ENCODE data around the gene TNN.

Gene TNN

DNA sequence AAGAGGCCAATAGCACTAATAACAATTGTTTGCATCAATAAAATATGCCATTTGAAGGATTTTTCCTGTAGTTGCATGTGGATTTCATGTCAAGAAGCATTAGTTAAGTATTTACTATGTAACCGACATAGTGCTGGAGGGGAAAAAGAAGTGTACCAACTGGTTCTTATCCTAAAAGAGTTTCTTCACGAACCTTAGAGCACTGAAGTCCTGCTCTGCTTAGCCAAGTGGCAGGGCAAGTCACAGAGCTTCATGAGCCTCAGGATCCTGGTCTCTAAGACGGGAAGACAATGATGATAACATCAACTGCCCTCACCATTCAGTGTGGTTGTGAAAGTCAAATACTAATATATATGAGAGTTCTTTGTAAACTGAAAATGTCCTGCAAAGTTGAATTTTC is 110.8 kb downstream of the TNN start:
- no peak for DNase-seq

DNA sequence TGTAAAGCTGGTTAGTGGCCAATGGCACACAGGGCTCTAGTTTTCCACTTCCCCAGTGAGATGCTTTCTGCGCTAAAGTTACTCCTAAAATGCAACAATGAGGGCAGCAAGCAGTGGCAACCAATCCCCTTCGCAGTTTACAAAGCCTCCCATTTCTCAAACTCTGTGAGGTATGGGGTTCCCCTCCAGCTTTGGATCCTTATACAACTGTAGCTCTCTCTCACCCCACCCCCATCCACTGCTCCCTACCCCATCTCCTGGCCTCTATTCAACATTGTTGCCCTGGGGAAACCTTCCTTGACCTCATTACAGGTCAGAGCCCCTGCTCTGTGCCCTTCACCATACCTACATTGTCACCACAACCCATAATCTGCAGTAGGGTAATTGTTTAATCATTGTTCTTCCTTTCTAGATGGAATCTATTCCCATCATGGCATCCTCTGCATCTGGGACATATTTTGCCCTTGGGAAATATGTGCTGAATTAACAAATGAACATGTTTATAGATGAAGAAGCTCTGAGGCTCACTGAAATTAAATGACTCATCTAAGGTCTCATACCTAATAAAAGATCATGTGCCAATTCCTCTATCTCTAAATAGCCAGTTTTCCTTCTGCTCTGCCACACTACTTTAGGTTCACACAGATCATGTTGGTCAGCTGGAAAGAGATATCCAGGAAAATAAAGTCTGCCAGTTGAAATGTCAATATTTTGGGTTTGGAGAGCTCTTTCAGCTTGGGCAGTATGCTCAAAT is 112.4 kb downstream of the TNN start:
- no peak for DNase-seq

DNA sequence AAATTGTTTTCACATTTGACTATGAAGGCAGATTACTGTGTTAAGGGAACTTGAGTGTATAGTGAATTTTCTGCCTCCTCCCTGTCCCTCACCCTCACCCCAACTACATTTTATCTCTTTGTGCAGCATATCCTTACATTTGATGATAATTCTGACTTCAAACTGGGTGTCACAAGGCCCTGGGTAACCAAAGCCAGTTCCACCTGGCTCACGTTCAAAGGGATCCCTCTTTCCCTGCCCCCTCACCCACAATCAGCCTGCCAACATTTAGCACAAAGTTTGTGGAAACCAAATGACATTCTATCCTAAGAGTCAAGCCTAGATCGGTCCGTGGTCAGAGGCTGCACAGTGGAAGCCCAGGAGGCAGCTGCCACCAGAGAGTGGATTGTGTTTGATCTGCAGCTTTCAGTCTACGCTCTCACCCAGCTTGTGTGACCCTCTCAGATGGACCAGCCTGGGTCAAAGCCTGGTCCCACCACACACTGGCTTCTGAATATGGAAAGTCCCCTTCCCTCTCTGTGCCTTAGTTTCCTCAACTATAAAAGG is 114.6 kb downstream of the TNN start:
- DNase-seq: no peak

DNA sequence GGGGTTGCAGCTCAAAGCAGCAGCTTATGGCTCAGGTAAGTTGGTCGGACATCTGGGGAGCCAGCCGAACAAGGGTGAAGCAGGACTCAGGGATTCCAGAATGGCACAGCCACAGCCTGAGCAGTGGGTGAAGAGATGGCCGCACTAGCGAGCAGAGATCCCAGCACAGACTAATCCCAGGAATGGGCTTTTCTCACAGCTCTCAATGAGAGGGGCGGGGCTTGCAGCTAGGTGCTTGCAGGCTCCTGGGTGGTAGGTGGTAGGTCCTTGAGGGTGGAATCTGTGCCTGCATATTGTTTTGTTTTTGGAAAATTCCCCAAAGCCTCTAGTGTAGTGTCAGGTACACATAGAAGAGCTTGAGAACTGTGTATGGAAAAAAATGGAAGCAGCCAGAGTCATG is 116.0 kb downstream of the TNN start:
- DNase-seq: no peak

DNA sequence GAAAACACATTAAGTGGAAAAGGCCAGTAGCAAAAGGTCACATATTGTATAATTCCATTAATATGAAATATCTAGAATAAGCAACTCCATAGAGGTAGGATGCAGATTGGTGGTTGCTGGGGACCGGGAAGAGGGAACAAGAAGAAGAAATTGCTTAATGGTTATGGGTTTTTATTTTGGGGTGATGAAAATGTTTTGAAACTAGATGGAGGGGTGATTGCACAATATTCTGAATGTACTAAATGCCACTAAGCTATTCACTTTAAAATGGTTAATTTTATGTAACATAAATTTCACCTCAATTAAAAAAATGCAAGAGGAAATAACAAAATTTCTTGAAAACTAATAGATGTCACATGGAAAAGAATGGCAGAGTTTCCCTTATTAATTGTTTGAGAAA is 118.3 kb downstream of the TNN start:
- no peak for DNase-seq

DNA sequence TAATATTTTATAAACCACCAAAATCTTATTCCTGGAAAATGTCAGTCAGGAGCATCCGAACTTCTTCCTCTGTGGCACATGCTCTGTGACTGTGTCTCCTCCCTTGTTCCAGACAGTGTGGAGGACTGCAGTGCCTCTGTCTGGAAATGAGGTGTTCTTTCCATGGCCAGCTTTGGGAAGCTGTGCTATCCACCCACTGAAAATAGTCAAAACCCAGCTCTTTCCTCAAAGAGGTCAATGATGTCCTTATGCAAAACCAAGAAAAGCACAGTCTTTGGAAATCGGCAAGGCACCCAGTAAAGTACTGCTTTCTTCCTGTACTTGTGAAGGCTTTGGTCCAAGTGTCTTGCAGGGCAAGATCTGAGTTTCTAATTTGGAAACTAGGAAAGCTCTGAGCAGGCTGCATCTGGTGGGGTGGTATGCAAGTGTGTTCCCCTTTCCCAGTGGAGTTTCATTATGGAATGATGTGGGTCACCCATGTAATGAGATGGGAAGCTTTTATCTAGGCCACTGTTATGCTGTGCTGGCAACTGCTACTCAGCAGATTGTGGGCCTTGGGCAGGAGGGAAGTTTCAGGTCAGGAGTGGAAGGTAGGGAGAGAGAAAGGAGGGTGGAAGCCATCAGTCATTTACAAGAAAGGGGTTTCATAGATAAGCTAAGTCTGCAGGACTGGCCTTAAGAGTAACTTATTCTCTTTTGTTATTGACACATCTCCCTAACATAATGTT is 119.0 kb downstream of the TNN start:
- no peak for DNase-seq

DNA sequence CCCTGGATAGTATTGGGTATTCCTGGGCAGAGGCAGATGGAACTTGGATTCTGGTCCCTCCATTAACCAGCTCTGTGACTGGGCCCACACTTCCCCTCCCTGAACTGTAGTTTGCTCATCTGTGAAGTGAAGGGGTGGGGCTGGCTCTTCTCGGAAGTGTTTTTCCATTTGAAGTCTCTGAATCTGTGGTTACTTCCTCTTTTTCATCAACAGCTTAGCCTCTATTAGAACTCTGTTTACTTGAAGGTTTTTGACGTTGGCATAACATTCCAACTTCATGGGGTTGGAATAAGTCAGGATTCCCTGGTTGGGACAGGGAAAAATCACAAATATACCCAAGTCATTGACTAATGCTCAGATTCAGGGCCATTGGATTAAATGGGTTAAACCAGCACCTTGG is 121.3 kb downstream of the TNN start:
- DNase-seq: no peak

DNA sequence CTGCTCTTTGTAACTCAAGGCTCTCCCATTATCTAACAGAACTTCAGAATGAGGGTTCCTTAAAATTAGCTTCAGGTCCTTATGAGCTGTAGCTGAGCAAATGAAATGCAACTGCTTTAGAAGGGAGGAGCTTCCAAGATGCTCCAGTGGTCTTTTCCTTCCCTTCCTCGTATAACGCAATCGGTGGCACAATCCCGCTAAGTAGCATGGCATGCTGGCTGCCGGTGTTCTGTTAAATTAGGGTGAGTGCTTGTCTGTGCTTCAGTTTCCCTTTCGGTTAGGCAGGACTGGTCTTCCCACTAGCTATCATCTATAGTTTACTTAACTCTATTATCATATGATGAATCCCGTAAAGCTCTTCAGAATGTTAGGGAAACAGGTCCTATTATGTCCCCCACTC is 124.0 kb downstream of the TNN start:
- no peak for DNase-seq

DNA sequence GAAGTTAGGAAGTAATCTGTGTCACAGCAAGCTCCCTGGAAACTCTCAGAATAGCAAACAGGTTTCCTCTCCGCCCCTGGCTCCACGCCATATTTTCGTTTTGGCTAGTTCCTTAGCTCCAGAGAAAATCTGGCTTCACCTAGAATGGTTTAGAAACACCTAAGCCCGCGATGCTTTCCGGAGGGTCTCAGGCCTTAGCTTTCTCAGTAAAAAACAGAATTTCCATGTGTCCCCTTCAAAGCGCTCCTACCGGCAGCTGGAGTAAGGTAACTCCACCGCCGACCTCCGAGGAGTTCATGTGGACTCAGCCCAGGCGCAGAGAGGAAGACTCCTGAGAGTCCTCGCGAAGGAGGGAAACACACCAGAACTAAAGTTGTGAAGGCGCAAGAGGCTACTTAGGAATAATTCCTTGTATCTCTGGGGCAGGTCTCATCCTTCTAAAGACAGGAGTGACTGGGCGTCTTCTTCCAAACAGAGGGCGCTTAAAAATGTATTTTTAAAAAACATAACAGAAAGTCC is 124.5 kb downstream of the TNN start:
- peak; percentile 30 for DNase-seq

DNA sequence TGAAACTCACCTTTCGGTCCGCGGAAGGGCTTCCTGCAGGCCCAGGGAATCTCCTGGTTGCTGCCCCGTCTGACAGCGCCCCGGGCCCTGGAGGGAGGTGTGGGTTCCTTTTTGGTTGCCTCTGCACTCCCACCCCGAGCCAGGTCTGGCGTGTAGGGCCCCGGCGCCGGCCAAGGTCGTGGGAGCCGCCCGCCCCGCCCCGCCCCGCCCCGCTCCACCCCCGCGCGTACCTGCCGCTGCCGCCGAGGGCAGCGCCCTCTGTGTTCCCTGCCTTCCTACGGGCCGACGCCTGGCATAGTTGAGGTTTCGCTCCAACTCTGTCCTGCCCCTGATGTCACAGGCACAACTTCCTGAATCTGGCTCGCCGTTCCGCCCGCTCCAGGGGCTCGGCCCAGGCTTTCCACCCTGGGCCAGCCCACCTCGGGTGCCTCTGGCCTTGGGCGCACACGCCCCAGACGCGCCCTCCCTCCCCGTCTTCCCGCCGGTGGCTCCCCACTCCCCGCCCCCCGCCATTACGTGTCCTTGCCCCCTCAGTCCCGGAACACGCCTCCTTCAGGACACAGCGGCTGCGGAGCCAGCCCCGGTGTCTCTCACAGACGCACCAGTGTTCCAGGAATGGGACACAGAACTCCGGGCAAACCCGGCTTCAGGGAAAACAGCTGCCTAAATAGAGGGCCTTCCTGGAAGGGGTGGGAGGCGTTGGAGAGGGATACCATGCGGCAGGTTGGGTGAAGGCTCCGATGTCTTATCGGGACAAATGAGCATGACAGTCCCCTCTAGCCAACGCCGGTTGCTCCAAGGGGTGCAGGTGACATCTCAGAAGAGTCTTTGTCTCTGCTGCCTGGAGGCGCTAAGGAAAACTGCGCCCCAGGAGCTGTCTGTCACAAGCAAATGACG is 125.2 kb downstream of the TNN start, which contains the start of gene KIAA0040:
Gene KIAA0040 (minus strand): TSS at position 147 of the 897 bp plus-strand sequence. CDS start 31,763 bp downstream, outside the sequence.
- DNase-seq: peak; percentile 57

DNA sequence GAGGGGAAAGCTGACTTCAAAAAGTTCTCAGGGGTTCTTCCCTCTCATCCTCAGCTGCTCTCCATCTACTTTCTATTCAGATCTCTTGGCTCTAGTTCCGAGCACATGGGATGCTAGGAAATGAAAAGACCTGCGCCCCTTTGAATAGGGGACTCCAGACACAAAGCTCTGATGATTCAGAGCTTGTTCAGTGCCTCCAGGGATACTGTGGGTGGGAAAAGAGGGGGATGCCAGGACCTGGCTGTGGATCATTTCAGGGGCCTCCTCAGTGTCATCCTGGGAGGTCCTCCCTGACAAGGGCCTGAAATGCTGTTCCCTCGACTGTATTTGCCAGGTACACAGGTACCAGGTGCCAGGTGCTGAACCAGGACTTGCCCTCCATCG is 125.9 kb downstream of the TNN start:
- no peak for DNase-seq

DNA sequence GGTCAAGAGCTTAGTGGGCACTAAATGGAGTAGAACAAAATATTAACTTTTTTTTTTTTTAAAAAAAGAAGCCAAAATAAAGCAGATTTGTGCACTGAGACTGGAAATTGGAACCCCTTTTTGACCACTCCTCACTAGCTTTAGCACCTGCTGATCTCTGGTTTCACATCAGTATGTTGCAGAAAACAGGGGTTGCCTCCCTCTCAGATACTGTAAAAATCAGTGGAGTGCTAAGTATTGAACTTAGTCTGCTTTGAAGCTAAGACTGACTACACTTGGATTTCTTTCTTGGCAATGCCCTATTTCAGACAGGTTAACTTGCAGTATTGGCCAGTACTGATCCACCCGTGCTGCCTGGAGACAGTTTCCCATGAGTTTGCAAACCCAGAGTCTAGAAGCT is 127.6 kb downstream of the TNN start:
- no peak for DNase-seq

DNA sequence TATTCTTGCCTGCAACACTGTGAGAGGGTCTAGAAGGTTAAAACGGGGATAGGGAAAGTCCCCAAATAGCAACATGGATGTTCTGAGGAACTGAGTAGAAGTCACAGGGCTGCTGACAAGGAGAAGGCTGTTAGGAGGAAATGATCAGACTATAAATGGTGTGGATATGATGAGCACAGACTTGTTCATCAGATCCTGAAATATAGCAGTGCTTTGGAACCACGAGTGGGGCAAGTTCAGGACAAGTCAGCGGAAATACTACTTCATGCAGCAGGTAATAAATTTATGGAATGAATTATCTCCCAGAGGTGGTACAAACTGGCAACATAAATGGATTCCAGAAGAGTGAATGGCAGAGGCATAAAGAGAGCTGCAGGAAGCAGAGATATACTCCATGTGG is 128.2 kb downstream of the TNN start:
- no peak for DNase-seq

DNA sequence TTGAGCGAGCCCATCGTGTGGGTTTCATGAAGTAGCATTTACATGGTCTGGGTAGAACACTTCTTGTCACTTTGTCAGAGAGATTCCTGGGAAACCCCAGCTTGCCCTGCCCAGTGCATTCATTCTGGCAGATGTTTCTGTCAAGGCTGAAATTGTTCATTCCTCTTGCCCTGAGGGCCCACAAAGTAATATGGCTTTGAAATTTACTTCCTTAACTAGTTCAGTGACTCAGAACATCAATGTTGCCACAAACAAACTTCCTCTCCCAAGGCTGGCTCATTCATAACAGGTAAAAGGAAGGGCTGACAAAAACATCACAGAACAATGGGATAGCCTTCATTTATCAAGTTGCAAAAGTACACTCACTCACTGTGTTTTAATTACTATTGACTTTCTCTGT is 129.9 kb downstream of the TNN start:
- DNase-seq: no peak
